Heart left ventricle (tissue), 16 donors: ENCODE data around the gene ACVR1. TPM values are rescaled to one million over a fixed set of nuclear protein-coding genes. Genes with fewer than 3 reads are reported as not detected.

Experiments used
- ATAC-seq, 4 donors: fragments of 200-7000 bp; cut with Tn5 transposase; one replicate each; pipeline ENCODE4 v1.9.1; 2020 to 2022; ENCODE audit warnings: moderate library complexity in 4 of 4, mild to moderate bottlenecking in 3 of 4, moderate number of reproducible peaks in 1 of 4
- DNase-seq, 5 donors: peaks; one replicate each; pipeline ENCODE4 v3.0.0-alpha.2; 2020
- H3K27ac ChIP-seq, 12 donors: fragments of 200-600 bp; sonication (generic) in 4 of 12; one replicate each; pipeline versions ENCODE4 v1.5.0 to v1.8.0; 2016 to 2022; ENCODE audit warnings: mild to moderate bottlenecking in 2 of 12
- H3K27me3 ChIP-seq, 9 donors: fragments of 200-600 bp; sonication (generic) in 2 of 9; one replicate each; pipeline versions ENCODE4 v1.5.1 to v1.8.0; 2016 to 2022; ENCODE audit warnings: mild to moderate bottlenecking in 3 of 9
- H3K36me3 ChIP-seq, 9 donors: fragments of 200-600 bp; sonication (generic) in 2 of 9; one replicate each; pipeline versions ENCODE4 v1.5.0 to v1.8.0; 2018 to 2022; ENCODE audit warnings: mild to moderate bottlenecking in 2 of 9
- H3K4me1 ChIP-seq, 12 donors: fragments of 200-600 bp; sonication (generic) in 4 of 12; one replicate each; pipeline versions ENCODE4 v1.5.0 to v1.8.0; 2016 to 2022; ENCODE audit warnings: mild to moderate bottlenecking in 3 of 12
- H3K4me3 ChIP-seq, 12 donors: fragments of 200-600 bp; sonication (generic) in 4 of 12; one replicate each; pipeline versions ENCODE4 v1.5.0 to v1.8.0; 2017 to 2022; ENCODE audit warnings: mild to moderate bottlenecking in 9 of 12, moderate library complexity in 4 of 12
- H3K9me3 ChIP-seq, 12 donors: fragments of 200-600 bp; sonication (generic) in 4 of 12; one replicate each; pipeline versions ENCODE4 v1.5.0 to v1.8.0; 2016 to 2022; ENCODE audit warnings: mild to moderate bottlenecking in 1 of 12
- POLR2A ChIP-seq, 2 donors: fragments of 450-650 bp; IDR thresholded peaks; one replicate each; pipeline ENCODE4 v1.6.1; 2017; ENCODE audit warnings: antibody characterized with exemption in 2 of 2, mild to moderate bottlenecking in 2 of 2, moderate library complexity in 2 of 2
- WGBS, 4 donors: extraction: QIAGEN DNeasy Blood & Tissue Kit in 2 of 4; methylation state at CpG; one replicate each; pipeline versions ENCODE4 v1.1.5 to v1.1.7; 2013 to 2018; 5-methylcytosine and 5-hydroxymethylcytosine counted together
- intact Hi-C, 10 donors: fragments of 100-400 bp; cut with DNase I; formaldehyde crosslinking; loops; one replicate each; pipeline versions ENCODE4 v1.11.1 to v1.14.2; 2022
- polyA plus RNA-seq, 2 donors: library from polyadenylated mRNA; stranded (reverse); fragments of 200-250 nt; gene quantifications; one replicate each; pipeline ENCODE4 v1.2.3, GENCODE V29; 2013
- total RNA-seq, 9 donors: library from RNA; depleted of rRNA in 2 of 9; stranded (reverse); fragments of >200 nt in 2 of 9; fragmentation: NEBNext Ultra II Directional in 3 of 9; extraction: Animal tissue kit (Norgen Biotek cat#: 25700) in 3 of 9; gene quantifications; one replicate each; pipeline versions ENCODE4 v1.1.0 to v1.2.4, GENCODE V29; 2016 to 2023
- TF ChIP-seq, protein P1 (sequence below), 12 donors: fragments of 200-600 bp; sonication (generic) in 4 of 12; IDR thresholded peaks; one replicate each; pipeline versions ENCODE4 v1.5.0 to v1.8.0; 2018 to 2022; ENCODE audit warnings: antibody characterized with exemption in 12 of 12, mild to moderate bottlenecking in 5 of 12
- donor health status: ischemic (EF 13 %, LVEDD 7.1; RV severe dilation, severe dysfunction).
- donor health status: healthy with polysubstance abuse.
- donor health status: DM: no; HTN: yes; CAD: no.
- donor health status: DM: no; HTN: no; CAD: no.
- donor health status: ischemic (EF 25% LVEDD 6.9; RV normal size, moderate dysfunction).
- donor health status: ischemic (EF 25% LVEDD 5.7; RV mildly dilated, moderate dysfunction).
- donor health status: healthy.
- donor health status: DM: yes; HTN: yes; CAD: no.
- donor health status: ischemic (EF 35%, LVEDD 5.7; RV mildly dilated, moderate dysfunction).
- donor health status: nonischemic (EF 11% LVEDD 7.7; RV severe dilation, severe dysfunction).
- donor health status: DM: yes; HTN: yes; CAD: no.
- donor health status: PGD.
- donor health status: ischemic (EF 29% LVEDD 5.4; RV normal size, mild dysfunction).
- donor health status: nonischemic (EF 23%, LVEDD 6.1; RV moderate dilation, normal function).

The ACVR1 gene
- total and polyA plus RNA-seq, 11 donors = 5.6 to 37.6 (median 23.9) TPM

GRCh38 chr2:157748371-157749142 lies 127.6 kb downstream of the ACVR1 start:
- no peaks in the 10 kb centered on the region for H3K27me3 ChIP-seq
- H3K4me1 ChIP-seq = peaks cover 0 to 34% (median 5%) of the 10 kb centered on the region in 12 donors
- no peak overlapping the region for H3K27ac ChIP-seq
- WGBS, 4 donors = 65 to 82% (median 66%) methylated on average over 3 of the region's 3 CpGs
- TF ChIP-seq, protein P1, sequence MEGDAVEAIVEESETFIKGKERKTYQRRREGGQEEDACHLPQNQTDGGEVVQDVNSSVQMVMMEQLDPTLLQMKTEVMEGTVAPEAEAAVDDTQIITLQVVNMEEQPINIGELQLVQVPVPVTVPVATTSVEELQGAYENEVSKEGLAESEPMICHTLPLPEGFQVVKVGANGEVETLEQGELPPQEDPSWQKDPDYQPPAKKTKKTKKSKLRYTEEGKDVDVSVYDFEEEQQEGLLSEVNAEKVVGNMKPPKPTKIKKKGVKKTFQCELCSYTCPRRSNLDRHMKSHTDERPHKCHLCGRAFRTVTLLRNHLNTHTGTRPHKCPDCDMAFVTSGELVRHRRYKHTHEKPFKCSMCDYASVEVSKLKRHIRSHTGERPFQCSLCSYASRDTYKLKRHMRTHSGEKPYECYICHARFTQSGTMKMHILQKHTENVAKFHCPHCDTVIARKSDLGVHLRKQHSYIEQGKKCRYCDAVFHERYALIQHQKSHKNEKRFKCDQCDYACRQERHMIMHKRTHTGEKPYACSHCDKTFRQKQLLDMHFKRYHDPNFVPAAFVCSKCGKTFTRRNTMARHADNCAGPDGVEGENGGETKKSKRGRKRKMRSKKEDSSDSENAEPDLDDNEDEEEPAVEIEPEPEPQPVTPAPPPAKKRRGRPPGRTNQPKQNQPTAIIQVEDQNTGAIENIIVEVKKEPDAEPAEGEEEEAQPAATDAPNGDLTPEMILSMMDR (IDR thresholded peaks at IDR 0.05) = no peak
- no peak for TF ChIP-seq POLR2A (IDR thresholded peaks at IDR 0.05)
- no peak for DNase-seq
- H3K36me3 ChIP-seq = peaks cover 0 to 50% (median 17%) of the 10 kb centered on the region in 9 donors
- H3K9me3 ChIP-seq = no peaks in the 10 kb centered on the region
- H3K4me3 ChIP-seq = no peak overlapping the region
- no peak for ATAC-seq
- intact Hi-C loops = no loop called here

DNA sequence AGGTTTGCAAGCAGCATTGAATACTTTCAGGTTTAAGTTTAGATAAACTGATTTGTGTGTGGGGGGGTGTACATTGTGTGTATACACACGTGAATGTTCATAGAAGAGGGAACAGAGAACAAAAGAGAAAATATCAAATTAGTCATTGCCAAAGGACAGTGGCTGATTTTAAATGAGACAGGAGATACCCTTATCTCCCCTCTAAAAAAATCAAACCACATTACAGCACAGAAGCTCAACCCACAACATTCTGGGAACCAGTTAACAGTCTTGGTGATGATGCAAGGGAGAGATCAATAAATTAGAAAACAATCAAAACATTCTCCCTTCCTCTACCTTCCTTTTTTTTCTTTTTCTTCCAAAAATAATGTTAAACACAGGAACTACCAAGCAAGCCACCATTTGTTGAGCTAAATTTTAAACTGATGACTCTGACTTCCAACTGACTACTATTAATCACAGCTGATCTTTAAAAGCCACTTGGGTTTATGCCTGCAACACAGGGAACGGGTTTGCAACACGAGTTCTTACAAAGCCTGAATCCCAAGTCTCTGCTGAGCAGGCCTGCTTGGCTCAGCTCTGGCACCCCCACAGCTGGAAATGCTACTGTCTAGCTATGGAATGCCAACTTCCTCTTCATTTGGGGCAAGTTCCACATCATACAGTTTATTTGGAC lies 128.3 kb downstream of the ACVR1 start:
- peak in 2 of 4 donors; percentile 41 to 46 for ATAC-seq
- Histone ChIP-seq H3K9me3 (no peaks in the 10 kb centered on the region), H3K36me3 (peaks cover 0 to 42% (median 17%) of the 10 kb centered on the region in 9 donors), H3K27ac (peak overlapping the region in 1 of 12 donors; percentile 4), H3K4me1 (peaks cover 0 to 34% (median 5%) of the 10 kb centered on the region in 12 donors), H3K4me3 (no peak overlapping the region), H3K27me3 (no peaks in the 10 kb centered on the region)
- 68 to 90% (median 76%) methylated on average over 3 of the region's 3 CpGs for WGBS, 4 donors
- intact Hi-C loops = no loop called here
- DNase-seq = peak in 1 of 5 donors; percentile 36
- TF ChIP-seq POLR2A (IDR thresholded peaks at IDR 0.05) = no peak
- TF ChIP-seq, protein P1 (IDR thresholded peaks at IDR 0.05) = no peak

- H3K9me3 ChIP-seq = no peaks in the 10 kb centered on the region
- ATAC-seq = no peak
- H3K36me3 ChIP-seq = peaks cover 0 to 37% (median 13%) of the 10 kb centered on the region in 9 donors
- no peaks in the 10 kb centered on the region for H3K27me3 ChIP-seq
- intact Hi-C loops = no loop called here
- H3K27ac ChIP-seq = no peak overlapping the region
- peaks cover 0 to 34% (median 5%) of the 10 kb centered on the region in 12 donors for H3K4me1 ChIP-seq
- DNase-seq = no peak
- no peak for TF ChIP-seq POLR2A (IDR thresholded peaks at IDR 0.05)
- TF ChIP-seq, protein P1 (IDR thresholded peaks at IDR 0.05) = no peak
- 91 to 93% (median 92%) methylated on average over 3 of the region's 3 CpGs for WGBS, 4 donors
- no peak overlapping the region for H3K4me3 ChIP-seq
These were observed 128.8 kb downstream of the ACVR1 start for GRCh38 chr2:157747280-157747679.

DNA sequence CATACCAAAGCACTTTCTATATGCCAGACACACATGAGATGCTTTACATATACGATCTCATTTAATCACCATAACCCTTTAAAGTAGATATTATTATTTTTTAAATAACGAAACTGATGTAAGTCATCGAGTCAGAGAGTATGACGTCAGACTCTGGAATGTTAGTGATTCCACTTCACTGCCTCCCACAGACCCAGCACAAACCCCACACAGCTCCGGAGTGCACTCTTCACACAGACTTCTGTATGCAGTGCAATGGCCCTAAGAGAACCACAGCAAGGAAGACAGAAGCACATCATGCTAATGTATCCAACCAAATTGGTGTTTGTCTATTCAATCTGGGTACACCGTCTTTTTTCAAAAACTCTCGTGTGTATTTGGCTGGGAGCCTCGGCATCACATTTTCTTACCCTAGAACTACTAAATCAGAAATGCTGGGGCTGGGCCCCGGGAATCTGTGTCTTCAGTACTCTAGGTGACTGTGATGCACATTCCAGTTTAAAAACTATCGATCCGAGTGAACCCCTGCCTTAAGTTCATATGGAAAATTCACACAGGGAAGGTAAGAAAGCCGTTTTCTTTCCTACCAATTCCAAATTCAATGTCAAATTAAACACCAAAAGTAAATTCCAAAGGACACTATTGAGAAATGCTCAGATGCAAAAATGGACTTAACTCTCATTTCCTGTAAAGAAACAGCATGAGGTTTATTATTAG lies 129.7 kb downstream of the ACVR1 start:
- TF ChIP-seq POLR2A (IDR thresholded peaks at IDR 0.05) = no peak
- TF ChIP-seq, protein P1 (IDR thresholded peaks at IDR 0.05) = no peak
- intact Hi-C loops = no loop called here
- peaks cover 0 to 31% (median 13%) of the 10 kb centered on the region in 9 donors for H3K36me3 ChIP-seq
- no peaks in the 10 kb centered on the region for H3K27me3 ChIP-seq
- no peak overlapping the region for H3K27ac ChIP-seq
- WGBS, 4 donors = 87 to 93% (median 91%) methylated on average over 12 of the region's 12 CpGs
- peaks cover 0 to 34% (median 5%) of the 10 kb centered on the region in 12 donors for H3K4me1 ChIP-seq
- no peak for DNase-seq
- ATAC-seq = no peak
- H3K4me3 ChIP-seq = no peak overlapping the region
- H3K9me3 ChIP-seq = no peaks in the 10 kb centered on the region
